HG02981 (cell line): ENCODE data around the gene PRAC1.
"Not testable (repeated sequence)": the region's sequence is repeated elsewhere in the genome, so short reads cannot be mapped to it uniquely, and the experiment has no call there.

Experiments
- ATAC-seq: cut with Tn5 transposase; IDR thresholded peaks from one replicate; pipeline ENCODE4 v1.9.1; 2021; ENCODE audit warnings: mild to moderate bottlenecking, moderate library complexity; ENCODE audit not compliant: unreplicated experiment

Gene PRAC1

GRCh38 chr17:48727415-48728175 lies 5.3 kb upstream of the PRAC1 start:
- ATAC-seq = no peak

- no peak for ATAC-seq
These were observed 4.6 kb upstream of the PRAC1 start for GRCh38 chr17:48726916-48727286.

GRCh38 chr17:48726114-48726915 lies 4.0 kb upstream of the PRAC1 start:
- ATAC-seq = no peak

- ATAC-seq = no peak
These were observed 3.2 kb upstream of the PRAC1 start for GRCh38 chr17:48725288-48726064.

- no peak for ATAC-seq
These were observed 2.6 kb upstream of the PRAC1 start for GRCh38 chr17:48725004-48725287.

GRCh38 chr17:48724251-48725003 lies 2.1 kb upstream of the PRAC1 start:
- no peak for ATAC-seq

- ATAC-seq = no peak
These were observed 1.3 kb upstream of the PRAC1 start for GRCh38 chr17:48723423-48724250.

- no peak for ATAC-seq
These were observed 651 bp upstream of the PRAC1 start, which contains the start of gene PRAC2 for GRCh38 chr17:48722915-48723422. PRAC2 (plus strand) TSS chr17:48723185; CDS start chr17:48724411, 1,226 bp downstream.

- ATAC-seq = no peak
These were observed 1.3 kb downstream of the PRAC1 start for GRCh38 chr17:48721009-48721402.

GRCh38 chr17:48720266-48721008 lies 1.9 kb downstream of the PRAC1 start:
- no peak for ATAC-seq

- no peak for ATAC-seq
These were observed 2.6 kb downstream of the PRAC1 start for GRCh38 chr17:48719642-48720265.

- no peak for ATAC-seq
These were observed 3.3 kb downstream of the PRAC1 start for GRCh38 chr17:48718761-48719641.

GRCh38 chr17:48718227-48718760 lies 4.0 kb downstream of the PRAC1 start:
- no peak for ATAC-seq

- no peak for ATAC-seq
These were observed 4.7 kb downstream of the PRAC1 start for GRCh38 chr17:48717367-48718226.

- not testable (repeated sequence) for ATAC-seq
These were observed 5.8 kb downstream of the PRAC1 start for GRCh38 chr17:48716549-48716948.
